ENCODE measurements around the gene LRP6. TPM values are rescaled to one million over a fixed set of nuclear protein-coding genes. Genes with fewer than 3 reads are reported as not detected.

Gene LRP6
- total and polyA plus RNA-seq, 2 of the 8 experiments (the other 6 are each of a cell fraction or from before 2014, with no cell fraction given), result 53.6 to 73.2 TPM

- H3K4me1 ChIP-seq (replicated peaks in 1 of 4; ENCODE audit: control insufficient read depth in 3 of 4, insufficient read depth in 4 of 4, low read length in 3 of 4), result peaks cover 2 to 8% (median 3%) of the 10 kb centered on the region in 4 experiments; a peak in 5 of 7 replicates
- ChIA-PET POLR2A (ENCODE audit: partially characterized antibody) (interaction anchor here (0.6 to 1.0 kb wide), 3 partner anchors 11 to 89 kb away, joined by 3 to 4 read pairs (median 3); no protein-coding TSS in a partner anchor), CTCF (ENCODE audit: partially characterized antibody) (interaction anchor here (0.7 to 1.2 kb wide), 2 partner anchors 10 to 23 kb away, joined by 3 to 4 read pairs; no protein-coding TSS in a partner anchor)
- H3K23me2 ChIP-seq (ENCODE audit: low read depth, low read length), result no peaks in the 10 kb centered on the region
- no peak overlapping the region for H3K27ac ChIP-seq (ENCODE audit: low read depth, low read length)
- no peak overlapping the region for H2BK20ac ChIP-seq (ENCODE audit: low read length)
- no peak overlapping the region for H3K56ac ChIP-seq (replicated peaks; ENCODE audit: insufficient read length, low read depth, low read length)
- H3K4me2 ChIP-seq (ENCODE audit: insufficient read depth in 1 of 2, low read depth in 2 of 2, low read length in 2 of 2), result no peak overlapping the region
- no peak overlapping the region for H2BK12ac ChIP-seq (ENCODE audit: low read depth, low read length)
- WGBS, 2 experiments (ENCODE audit: extremely low coverage in 1 of 2, insufficient coverage in 1 of 2, insufficient read length in 1 of 2, insufficient replicate concordance in 2 of 2, low coverage in 1 of 2, low lambda C conversion rate in 2 of 2, missing lambda C conversion rate in 1 of 2), result 96% methylated on average over 1 of the region's 1 CpG; no CpG with 5 or more reads in 1 of the 2 experiments
- no peak overlapping the region for H4K5ac ChIP-seq (ENCODE audit: insufficient read length, low read depth, low read length)
- no peak overlapping the region for H3K9ac ChIP-seq (replicated peaks in 1 of 4; ENCODE audit: extremely low read depth in 1 of 4, low read depth in 3 of 4, low read length in 3 of 4)
- no peak overlapping the region for H3K4ac ChIP-seq (replicated peaks; ENCODE audit: insufficient read length, low read depth, low read length)
- H4K20me1 ChIP-seq (replicated peaks in 1 of 2; ENCODE audit: control insufficient read depth in 1 of 2, insufficient read depth in 2 of 2, low read length in 2 of 2), result peaks cover 7% of the 10 kb centered on the region in 2 experiments
- H3K79me2 ChIP-seq (ENCODE audit: control insufficient read depth in 1 of 2, insufficient read depth in 2 of 2, low read length in 2 of 2), result peaks cover under 1 to 99% of the 10 kb centered on the region in 2 experiments; a peak in 3 of 4 replicates
- no peak overlapping the region for H2AK5ac ChIP-seq (ENCODE audit: low read depth, low read length)
- no peak overlapping the region for H3K4me3 ChIP-seq (ENCODE audit: extremely low read depth in 1 of 4, insufficient read depth in 2 of 4, low read depth in 3 of 4, low read length in 4 of 4)
- H2BK15ac ChIP-seq (ENCODE audit: low read length), result no peak overlapping the region
- H3K14ac ChIP-seq (ENCODE audit: insufficient read length), result no peak overlapping the region
- peaks cover 6% of the 10 kb centered on the region for H3K79me1 ChIP-seq (ENCODE audit: low read depth, low read length)
- FAIRE-seq, result no peak
- no peak overlapping the region for H4K8ac ChIP-seq (ENCODE audit: extremely low read depth, insufficient read depth, low read length)
- H3K18ac ChIP-seq (ENCODE audit: extremely low read depth, low read length), result no peak overlapping the region
- H3K9me3 ChIP-seq (ENCODE audit: insufficient read depth in 2 of 2, low read depth in 1 of 2, low read length in 1 of 2), result no peaks in the 10 kb centered on the region
- no peak overlapping the region for H4K91ac ChIP-seq (replicated peaks; ENCODE audit: insufficient read length, low read length)
- DNase-seq (ENCODE audit: low read depth in 1 of 2, low spot score in 2 of 2), result no peak
- H3K27me3 ChIP-seq (replicated peaks in 1 of 4; ENCODE audit: control insufficient read depth in 3 of 4, extremely low read depth in 1 of 4, insufficient read depth in 3 of 4, low read length in 3 of 4), result no peaks in the 10 kb centered on the region
- no peak overlapping the region for H2AFZ ChIP-seq (ENCODE audit: low read length)
- no peak overlapping the region for H2BK5ac ChIP-seq (ENCODE audit: low read depth, low read length)
- no peak overlapping the region for H2BK120ac ChIP-seq (replicated peaks; ENCODE audit: low read depth, low read length)
- H3K36me3 ChIP-seq (ENCODE audit: control insufficient read depth in 2 of 4, insufficient read depth in 4 of 4, low read length in 3 of 4), result no peaks in the 10 kb centered on the region
- no peak overlapping the region for H3K23ac ChIP-seq (ENCODE audit: insufficient read length)
- TF ChIP-seq RAD21 (IDR thresholded peaks at IDR 0.05 in 1 of 2, conservative IDR thresholded peaks at IDR 0.05 in 1 of 2; ENCODE audit: low read depth in 2 of 2, low read length in 2 of 2), result no peak
- TF ChIP-seq SAP30 (IDR thresholded peaks at IDR 0.05; ENCODE audit: insufficient read depth, insufficient replicate concordance, low read length), result no peak
- TF ChIP-seq POLR2A (IDR thresholded peaks at IDR 0.05; ENCODE audit: control extremely low read depth in 1 of 2, low read depth in 2 of 2, low read length in 2 of 2), result no peak
- TF ChIP-seq CBX5 (IDR thresholded peaks at IDR 0.05; ENCODE audit: low read depth, low read length), result no peak
- no peak for TF ChIP-seq PHF8 (conservative IDR thresholded peaks at IDR 0.05; ENCODE audit: low read depth, low read length)
- TF ChIP-seq BACH1 (IDR thresholded peaks at IDR 0.05; ENCODE audit: low read length), result no peak
- no peak for TF ChIP-seq GABPA (IDR thresholded peaks at IDR 0.05; ENCODE audit: borderline replicate concordance, insufficient read depth, low read length)
- no peak for TF ChIP-seq TEAD4 (IDR thresholded peaks at IDR 0.05; ENCODE audit: low read depth, low read length)
- TF ChIP-seq SIRT6 (IDR thresholded peaks at IDR 0.05; ENCODE audit: low read length), result no peak
- TF ChIP-seq, protein P1, sequence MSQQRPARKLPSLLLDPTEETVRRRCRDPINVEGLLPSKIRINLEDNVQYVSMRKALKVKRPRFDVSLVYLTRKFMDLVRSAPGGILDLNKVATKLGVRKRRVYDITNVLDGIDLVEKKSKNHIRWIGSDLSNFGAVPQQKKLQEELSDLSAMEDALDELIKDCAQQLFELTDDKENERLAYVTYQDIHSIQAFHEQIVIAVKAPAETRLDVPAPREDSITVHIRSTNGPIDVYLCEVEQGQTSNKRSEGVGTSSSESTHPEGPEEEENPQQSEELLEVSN (IDR thresholded peaks at IDR 0.05), result no peak
- TF ChIP-seq, protein P2, sequence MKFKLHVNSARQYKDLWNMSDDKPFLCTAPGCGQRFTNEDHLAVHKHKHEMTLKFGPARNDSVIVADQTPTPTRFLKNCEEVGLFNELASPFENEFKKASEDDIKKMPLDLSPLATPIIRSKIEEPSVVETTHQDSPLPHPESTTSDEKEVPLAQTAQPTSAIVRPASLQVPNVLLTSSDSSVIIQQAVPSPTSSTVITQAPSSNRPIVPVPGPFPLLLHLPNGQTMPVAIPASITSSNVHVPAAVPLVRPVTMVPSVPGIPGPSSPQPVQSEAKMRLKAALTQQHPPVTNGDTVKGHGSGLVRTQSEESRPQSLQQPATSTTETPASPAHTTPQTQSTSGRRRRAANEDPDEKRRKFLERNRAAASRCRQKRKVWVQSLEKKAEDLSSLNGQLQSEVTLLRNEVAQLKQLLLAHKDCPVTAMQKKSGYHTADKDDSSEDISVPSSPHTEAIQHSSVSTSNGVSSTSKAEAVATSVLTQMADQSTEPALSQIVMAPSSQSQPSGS (IDR thresholded peaks at IDR 0.05; ENCODE audit: low read length), result no peak
These were observed 54.1 kb downstream of the LRP6 start for GRCh38 chr12:12212769-12213168.

Measured in H1 (cell line).